ENCODE results near the gene DHX38. TPM values are rescaled to one million over a fixed set of nuclear protein-coding genes. Genes with fewer than 3 reads are reported as not detected.

Gene DHX38
- total and polyA plus RNA-seq, 2 donors (not counting 3 experiments of a cell fraction or from before 2014, with no cell fraction given), result 47.3 to 78.6 TPM

GRCh38 chr16:72120026-72120425 is 26.4 kb downstream of the DHX38 start:
- no peak for TF ChIP-seq JUN (IDR thresholded peaks at IDR 0.05; ENCODE audit: borderline replicate concordance, insufficient read depth, insufficient read length, low read depth)
- Histone ChIP-seq H3K27ac (ENCODE audit: insufficient read depth, low read depth, low read length) (no peak overlapping the region), H4K20me1 (replicated peaks; ENCODE audit: control insufficient read depth, extremely low read depth, insufficient read depth, low read length) (no peaks in the 10 kb centered on the region), H3K79me2 (ENCODE audit: control insufficient read depth, insufficient read depth, low read length) (no peaks in the 10 kb centered on the region), H3K9ac (replicated peaks; ENCODE audit: extremely low read depth, insufficient read depth, low read length) (no peak overlapping the region), H3K4me2 (ENCODE audit: insufficient read depth, low read length) (no peak overlapping the region), H3K9me3 (replicated peaks; ENCODE audit: control insufficient read depth, insufficient read depth, low read length) (no peaks in the 10 kb centered on the region), H2AFZ (ENCODE audit: low read depth, low read length) (no peak overlapping the region), H3K9me1 (replicated peaks; ENCODE audit: control insufficient read depth, extremely low read depth, insufficient read depth, low read length) (no peaks in the 10 kb centered on the region), H3K4me1 (ENCODE audit: control insufficient read depth, extremely low read depth, insufficient read depth, low read length) (peaks cover under 1% of the 10 kb centered on the region), H3K4me3 (replicated peaks in 1 of 3; ENCODE audit: insufficient read depth in 1 of 3, low read depth in 1 of 3, low read length in 3 of 3) (no peak overlapping the region), H3K36me3 (ENCODE audit: control insufficient read depth in 2 of 2, extremely low read depth in 1 of 2, insufficient read depth in 2 of 2, low read length in 2 of 2) (no peaks in the 10 kb centered on the region), H3K27me3 (ENCODE audit: control insufficient read depth in 2 of 2, insufficient read depth in 2 of 2, low read length in 2 of 2) (no peaks in the 10 kb centered on the region)
- no TSS peak for BruUV-seq (replicated peaks)
- ChIA-PET CTCF (no interaction called here), POLR2A (no interaction called here)
- FAIRE-seq (no peak), DNase-seq (ENCODE audit: low read depth, low spot score) (no peak)
- dilution Hi-C loops (cut with MboI; ENCODE audit: extremely low pct_ligation_motif_present, low sequenced_read_pairs), result no loop called here
- intact Hi-C loops (cut with micrococcal nuclease), result loop anchor here (10.0 kb wide), 1 partner anchor 1915 kb away; no protein-coding TSS in a partner anchor

GRCh38 chr16:72122308-72122707 is 28.7 kb downstream of the DHX38 start:
- Histone ChIP-seq H4K20me1 (replicated peaks; ENCODE audit: control insufficient read depth, extremely low read depth, insufficient read depth, low read length) (no peaks in the 10 kb centered on the region), H2AFZ (ENCODE audit: low read depth, low read length) (no peak overlapping the region), H3K4me2 (ENCODE audit: insufficient read depth, low read length) (no peak overlapping the region), H3K27ac (ENCODE audit: insufficient read depth, low read depth, low read length) (no peak overlapping the region), H3K4me1 (ENCODE audit: control insufficient read depth, extremely low read depth, insufficient read depth, low read length) (peaks cover 3% of the 10 kb centered on the region), H3K79me2 (ENCODE audit: control insufficient read depth, insufficient read depth, low read length) (no peaks in the 10 kb centered on the region), H3K9me1 (replicated peaks; ENCODE audit: control insufficient read depth, extremely low read depth, insufficient read depth, low read length) (no peaks in the 10 kb centered on the region), H3K27me3 (ENCODE audit: control insufficient read depth in 2 of 2, insufficient read depth in 2 of 2, low read length in 2 of 2) (no peaks in the 10 kb centered on the region), H3K36me3 (ENCODE audit: control insufficient read depth in 2 of 2, extremely low read depth in 1 of 2, insufficient read depth in 2 of 2, low read length in 2 of 2) (no peaks in the 10 kb centered on the region), H3K9me3 (replicated peaks; ENCODE audit: control insufficient read depth, insufficient read depth, low read length) (no peaks in the 10 kb centered on the region), H3K4me3 (replicated peaks in 1 of 3; ENCODE audit: insufficient read depth in 1 of 3, low read depth in 1 of 3, low read length in 3 of 3) (no peak overlapping the region), H3K9ac (replicated peaks; ENCODE audit: extremely low read depth, insufficient read depth, low read length) (no peak overlapping the region)
- intact Hi-C loops (cut with micrococcal nuclease) (loop anchor here (10.0 kb wide), 1 partner anchor 1912 kb away; no protein-coding TSS in a partner anchor), dilution Hi-C loops (cut with MboI; ENCODE audit: extremely low pct_ligation_motif_present, low sequenced_read_pairs) (no loop called here)
- ChIA-PET CTCF (interaction anchor here (1.5 to 2.3 kb wide), 2 partner anchors 345 to 1756 kb away, joined by 6 to 9 read pairs; no protein-coding TSS in a partner anchor), POLR2A (no interaction called here)
- DNase-seq (ENCODE audit: low read depth, low spot score) (no peak), FAIRE-seq (no peak)
- BruUV-seq (replicated peaks), result no TSS peak
- TF ChIP-seq POLR2A (IDR thresholded peaks at IDR 0.05; ENCODE audit: low read depth, low read length) (no peak), FOS (IDR thresholded peaks at IDR 0.05; ENCODE audit: borderline replicate concordance, insufficient read depth, low read length) (no peak), MYC (IDR thresholded peaks at IDR 0.05; ENCODE audit: low read depth, low read length) (no peak), EZH2 (IDR thresholded peaks at IDR 0.05; ENCODE audit: borderline replicate concordance, low read depth, low read length, severe bottlenecking) (no peak), POLR2AphosphoS5 (IDR thresholded peaks at IDR 0.05; ENCODE audit: insufficient read depth, low read depth, low read length) (no peak), CTCF (IDR thresholded peaks at IDR 0.05; ENCODE audit: extremely low read depth in 1 of 2, insufficient read depth in 1 of 2, low read depth in 1 of 2, low read length in 2 of 2) (no peak), JUN (IDR thresholded peaks at IDR 0.05; ENCODE audit: borderline replicate concordance, insufficient read depth, insufficient read length, low read depth) (no peak), MAX (IDR thresholded peaks at IDR 0.05; ENCODE audit: insufficient read depth, insufficient read length) (no peak), GATA2 (IDR thresholded peaks at IDR 0.05; ENCODE audit: insufficient read depth, insufficient read length, low read depth, low read length) (no peak)
